Measurements from ENCODE around the gene C16orf90.
"Not testable (repeated sequence)": the region's sequence is repeated elsewhere in the genome, so short reads cannot be mapped to it uniquely, and the experiment has no call there.

The C16orf90 gene

DNA sequence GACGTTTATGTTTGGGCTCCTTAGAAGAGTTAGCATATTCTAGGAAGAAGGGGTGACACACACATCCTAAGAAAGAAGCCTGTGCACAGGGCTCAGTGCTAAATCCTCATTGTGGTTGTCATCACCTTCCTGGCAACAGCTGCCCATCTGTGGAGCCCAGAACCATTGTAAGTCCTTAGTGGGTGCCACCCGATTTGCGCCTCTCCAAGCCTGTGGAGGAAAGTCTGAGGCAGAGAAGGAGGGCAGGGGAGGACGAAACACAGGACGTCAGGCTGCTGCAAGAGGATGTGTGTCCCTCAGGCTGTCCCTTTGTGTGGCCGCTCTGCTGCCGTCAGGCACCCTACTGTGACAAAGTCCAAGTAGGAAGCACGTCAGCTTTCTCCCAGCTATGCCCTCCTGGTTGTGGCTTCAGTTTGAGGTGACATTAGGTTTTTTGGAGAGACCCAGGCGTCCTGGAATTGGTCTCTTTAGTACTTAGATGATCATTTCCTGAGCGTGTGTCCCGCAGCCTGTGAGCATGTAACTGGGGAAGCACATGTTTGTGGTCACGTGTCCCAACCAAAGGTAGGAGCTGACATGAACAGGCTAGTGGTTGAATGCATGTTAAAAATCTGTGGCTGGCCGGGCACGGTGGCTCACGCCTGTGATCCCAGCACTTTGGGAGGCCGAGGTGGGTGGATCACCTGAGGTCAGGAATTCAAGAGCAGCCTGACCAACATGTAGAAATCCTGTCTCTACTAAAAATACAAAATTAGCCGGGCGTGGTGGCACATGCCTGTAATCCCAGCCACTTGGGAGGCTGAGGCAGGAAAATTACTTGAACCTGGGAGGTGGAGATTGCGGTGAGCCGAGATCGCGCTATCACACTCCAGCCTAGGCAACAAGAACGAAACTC, 16.2 kb upstream of the C16orf90 start:
- no peak for DNase-seq

DNA sequence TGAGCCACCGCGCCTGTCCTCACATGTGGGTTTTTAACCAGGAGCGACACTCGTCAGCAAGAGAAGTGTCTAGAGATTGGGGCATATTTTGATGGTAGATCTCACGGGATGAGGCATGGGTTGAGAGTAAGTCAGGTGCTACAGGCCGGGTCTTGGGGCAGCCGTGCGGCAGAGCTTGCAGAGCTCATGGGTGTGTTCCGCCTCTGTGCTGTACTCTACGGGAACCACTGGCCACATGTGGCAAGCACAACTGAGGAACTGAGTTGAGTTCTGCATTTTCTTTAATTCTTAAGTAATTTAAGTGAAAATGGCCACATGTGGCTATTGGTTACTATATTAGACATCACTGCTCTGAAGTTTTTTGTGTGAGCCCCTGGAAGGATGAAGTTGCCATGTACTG, 15.1 kb upstream of the C16orf90 start:
- no peak for DNase-seq

DNA sequence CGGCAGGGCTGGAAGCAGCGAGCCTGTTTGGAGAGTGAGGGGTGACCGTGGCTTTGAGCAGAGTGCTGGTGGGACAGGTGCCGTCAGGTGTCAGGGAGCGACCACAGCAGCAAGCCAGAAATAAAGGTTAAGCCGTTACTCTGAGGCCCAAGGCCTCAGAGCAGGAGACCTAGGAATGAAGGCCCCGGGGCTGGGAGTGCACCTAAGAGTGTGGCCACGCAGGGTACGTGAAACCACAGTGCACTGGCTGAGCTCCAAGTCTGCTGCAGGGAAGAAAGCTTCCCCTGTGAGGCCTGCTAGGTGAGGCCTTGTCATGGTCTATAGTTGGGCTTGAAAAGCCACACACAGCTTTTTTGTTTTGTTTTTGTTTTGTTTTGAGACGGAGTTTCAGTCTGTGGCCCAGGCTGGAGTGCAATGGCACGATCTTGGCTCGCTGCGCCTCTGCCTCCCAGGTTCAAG, 14.2 kb upstream of the C16orf90 start:
- DNase-seq = peak; percentile 57 to 79 (median 72)

DNA sequence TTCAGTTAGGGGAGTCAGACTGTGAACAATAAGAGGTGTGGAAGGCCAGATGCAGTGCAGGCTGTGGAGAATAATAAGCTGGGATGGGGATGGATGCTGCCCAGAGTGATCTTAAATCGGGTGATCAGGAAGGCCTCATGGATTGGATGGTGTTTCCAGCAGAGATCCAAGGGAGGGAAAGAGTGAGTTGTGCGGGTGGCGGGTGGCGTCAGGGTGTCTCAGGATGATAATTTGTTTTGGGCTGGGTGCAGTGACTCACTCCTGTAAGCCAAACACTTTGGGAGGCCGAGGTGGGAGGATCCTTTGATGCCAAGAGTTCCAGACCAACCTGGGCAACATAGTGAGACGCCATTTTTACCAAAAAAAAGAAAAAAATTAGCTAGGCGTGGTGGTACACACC, 13.4 kb upstream of the C16orf90 start:
- no peak for DNase-seq

DNA sequence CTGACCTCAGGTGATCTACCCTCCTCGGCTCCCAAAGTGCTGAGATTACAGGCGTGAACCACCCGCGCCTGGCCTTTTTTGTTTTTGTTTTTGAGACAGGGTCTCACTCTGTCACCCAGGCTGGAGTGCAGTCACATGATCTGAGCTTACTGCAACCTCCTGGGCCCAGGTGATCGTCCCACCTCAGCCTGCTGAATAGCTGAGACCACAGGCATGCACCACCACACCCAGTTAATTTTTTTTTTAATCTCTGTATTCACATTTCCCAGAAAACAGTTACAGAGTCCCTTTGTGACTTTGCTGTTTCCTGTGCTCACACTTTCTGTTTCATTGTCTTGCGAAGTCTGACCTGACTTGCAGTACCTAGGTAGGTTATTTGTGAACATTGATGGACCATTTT, 8.2 kb upstream of the C16orf90 start:
- peak; percentile 7 to 78 (median 44) for DNase-seq

DNA sequence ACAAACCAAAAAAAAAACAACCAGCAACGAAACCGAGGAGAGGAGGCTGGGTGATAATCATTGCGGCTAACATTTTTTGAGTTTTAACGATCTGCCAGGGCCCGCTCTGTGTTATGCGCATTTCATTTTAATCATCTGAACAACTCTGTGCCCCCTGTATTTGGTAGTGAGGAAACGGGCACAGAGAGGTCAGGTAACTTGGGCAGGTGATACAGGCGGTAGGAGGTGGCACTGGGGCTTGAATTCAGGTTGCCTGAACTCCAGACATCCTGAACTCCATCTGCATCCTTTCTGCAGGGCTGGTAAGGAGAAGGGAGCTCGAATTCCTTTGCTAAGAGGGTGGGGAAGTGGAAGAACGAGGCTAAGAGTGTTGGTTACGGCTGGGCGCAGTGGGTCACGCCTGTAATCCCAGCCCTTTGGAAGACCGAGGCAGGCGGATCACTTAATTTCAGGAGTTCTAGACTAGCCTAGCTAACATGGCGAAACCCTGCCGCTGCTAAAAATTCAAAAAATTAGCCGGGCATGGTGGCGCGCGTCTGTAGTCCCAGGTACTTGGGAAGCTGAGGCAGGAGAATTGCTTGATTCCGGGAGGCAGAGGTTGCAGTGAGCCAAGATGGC, 6.6 kb upstream of the C16orf90 start:
- DNase-seq = no peak

DNA sequence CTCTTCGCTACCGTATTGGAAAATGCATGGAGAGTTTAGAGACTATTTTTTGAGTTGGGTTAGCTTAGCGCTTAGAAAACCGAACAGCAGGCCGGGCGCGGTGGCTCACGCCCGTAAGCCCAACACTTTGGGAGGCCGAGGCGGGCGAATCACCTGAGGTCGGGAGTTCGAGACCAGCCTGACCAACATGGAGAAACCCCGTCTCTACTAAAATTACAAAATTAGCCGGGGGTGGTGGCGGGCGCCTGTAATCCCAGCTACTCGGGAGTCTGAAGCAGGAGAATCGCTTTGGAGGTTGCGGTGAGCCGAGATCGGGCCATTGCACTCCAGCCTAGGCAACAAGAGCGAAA, 6.1 kb upstream of the C16orf90 start:
- DNase-seq = not testable (repeated sequence)

DNA sequence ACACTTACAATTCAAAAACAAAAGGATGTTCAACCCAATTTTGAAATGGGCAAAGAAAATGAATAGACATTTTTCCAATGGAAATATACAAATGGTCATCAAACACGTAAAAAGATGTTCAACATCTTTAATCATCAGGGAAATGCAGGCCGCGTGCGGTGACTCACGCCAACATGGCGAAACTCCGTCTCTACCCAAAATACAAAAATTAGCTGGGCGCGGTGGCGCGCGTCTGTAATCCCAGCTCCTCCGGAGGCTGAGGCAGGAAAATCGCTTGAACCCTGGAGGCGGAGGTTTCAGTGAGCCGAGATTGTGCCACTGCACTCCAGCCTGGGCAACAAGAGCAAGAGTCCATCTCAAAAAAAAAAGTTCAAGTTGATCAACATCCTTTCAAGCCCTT, 3.7 kb upstream of the C16orf90 start:
- no peak for DNase-seq

DNA sequence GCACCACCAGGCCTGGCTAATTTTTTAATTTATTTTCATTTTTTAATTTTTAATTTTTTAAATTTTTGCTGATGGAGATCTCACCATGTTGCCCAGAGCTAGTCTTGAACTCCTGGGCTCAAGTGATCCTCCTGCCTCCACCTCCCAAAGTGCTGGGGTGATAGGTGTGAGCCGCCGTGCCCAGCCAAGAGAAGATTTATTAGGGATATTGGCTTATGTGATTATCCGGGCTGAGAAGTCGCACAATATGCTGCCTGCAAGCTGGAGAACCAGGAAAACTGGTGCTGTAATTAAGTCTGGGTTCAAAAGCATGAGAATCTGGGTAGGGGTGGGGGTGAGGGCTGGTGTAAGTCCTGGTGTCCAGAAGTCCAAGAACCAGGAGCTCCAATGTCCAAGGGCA, 2.5 kb upstream of the C16orf90 start:
- no peak for DNase-seq

DNA sequence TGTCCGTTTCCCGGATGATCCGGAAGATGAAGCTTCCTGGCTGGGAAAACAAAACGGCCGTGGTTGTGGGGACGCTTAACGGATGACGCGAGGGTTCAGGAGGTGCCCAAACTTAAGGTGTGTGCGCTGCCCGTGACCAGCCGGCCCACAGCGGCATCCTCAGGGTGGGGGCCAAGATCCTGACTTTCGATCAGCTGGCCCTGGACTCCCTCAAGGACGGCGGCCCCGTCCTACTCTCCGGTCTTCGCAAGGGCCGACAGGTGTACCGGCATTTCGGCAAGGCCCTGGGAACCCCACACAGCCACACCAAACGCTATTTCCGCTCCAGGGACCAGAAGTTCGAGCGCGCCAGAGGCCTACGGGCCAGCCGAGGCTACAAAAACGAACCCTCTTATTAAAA, 1.1 kb upstream of the C16orf90 start:
- DNase-seq = no peak

DNA sequence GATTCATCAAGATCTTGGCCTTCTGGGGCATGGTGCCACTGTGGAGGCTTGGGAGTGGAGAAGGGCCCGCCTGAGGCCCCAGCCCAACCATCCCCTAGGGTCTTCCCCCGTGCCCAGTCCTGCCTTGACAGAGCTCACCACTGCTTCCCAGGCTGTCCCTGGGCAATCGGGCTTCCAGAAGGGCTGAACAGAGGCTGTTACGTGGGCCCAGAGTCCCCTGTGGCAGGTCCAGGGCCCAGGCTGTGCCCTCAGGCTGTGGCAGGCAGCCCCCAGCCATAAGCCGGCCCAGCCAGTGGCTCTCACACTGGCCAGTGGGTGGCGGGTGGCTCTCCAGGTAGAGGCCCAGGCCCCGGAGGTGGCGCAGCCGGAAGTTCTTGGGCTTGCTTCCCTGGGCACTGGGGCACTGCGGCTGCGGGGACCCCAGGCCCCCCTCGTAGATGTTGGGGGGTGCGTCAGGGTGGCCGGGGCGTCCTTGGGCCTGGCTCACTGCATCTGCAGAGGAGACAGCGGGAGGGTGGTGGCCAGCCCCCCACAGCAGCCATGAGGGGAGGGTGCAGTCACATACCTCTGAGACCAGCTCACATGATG, 809 bp downstream of the C16orf90 start:
- DNase-seq = no peak

DNA sequence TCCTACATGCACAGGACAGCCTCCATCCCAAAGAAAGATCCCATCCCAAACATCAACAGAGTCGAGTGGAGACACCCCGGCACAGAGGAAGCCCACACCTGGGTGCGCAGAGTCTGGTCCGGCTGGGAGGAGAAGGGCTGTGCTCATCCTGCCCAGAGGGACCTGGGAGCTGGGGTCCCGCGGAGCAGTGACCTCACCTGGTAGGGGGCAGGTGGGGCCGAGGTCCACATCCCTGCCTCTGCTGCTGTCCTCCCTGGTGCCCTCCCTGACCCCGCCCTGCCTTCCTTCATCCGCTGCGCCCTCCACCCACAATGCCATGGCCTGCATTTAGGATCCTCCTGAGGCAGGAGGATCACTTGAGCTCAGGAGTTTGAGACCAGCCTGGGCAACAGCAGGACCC, 2.9 kb downstream of the C16orf90 start:
- DNase-seq = no peak

DNA sequence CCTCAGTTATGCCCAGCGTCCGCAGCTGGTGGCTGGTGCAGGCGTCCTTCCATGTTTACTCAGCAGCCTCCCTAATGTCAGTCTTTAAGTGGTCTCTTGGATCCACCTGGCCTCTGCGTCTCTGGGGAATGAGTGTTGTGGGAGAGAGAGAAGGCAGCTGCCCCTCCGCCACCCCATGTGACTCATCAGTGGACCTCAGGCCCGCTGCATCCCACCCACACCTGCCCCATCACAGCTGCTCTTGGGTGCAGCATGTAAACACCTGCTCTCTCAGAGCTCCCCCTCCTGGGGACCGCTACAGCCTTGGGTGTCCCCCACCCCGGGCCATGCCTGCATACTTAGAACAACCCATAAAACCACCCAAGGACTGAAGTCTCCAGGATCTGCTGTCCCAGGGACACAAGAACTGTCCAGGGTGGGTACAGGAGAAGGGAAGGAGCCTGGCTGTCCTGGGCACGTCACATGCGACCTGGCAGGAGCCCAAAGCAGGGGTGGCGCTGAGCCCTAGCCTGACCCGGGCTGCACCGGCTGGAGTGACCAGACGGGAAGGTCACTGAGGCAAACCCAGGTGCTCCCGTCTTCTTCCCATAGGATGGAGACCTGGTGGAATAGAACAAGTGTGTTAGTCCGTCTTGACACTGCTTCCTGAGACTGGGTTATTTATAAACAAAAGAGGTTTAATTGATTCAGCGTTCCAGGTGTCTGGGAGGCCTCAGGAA, 4.2 kb downstream of the C16orf90 start:
- DNase-seq = no peak

DNA sequence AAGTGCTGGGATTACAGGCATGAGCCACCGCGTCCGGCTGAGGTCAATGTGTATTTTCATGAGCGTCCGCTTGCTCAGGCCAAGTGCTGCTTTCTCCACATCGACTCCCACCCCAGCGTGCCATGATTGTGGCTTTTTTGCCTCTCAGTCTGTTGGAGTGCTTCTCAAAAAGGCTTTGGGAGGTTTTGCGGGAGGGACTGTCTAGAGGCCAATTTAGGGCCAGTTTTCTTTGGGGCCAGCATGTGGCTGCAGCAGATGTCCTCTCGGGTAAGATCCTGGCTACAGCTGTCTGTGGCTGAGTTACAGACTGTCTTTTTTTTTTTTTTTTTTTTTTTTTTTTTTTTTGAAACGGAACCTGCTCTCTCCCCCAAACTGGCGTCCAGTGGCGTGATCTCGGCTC, 6.5 kb downstream of the C16orf90 start:
- no peak for DNase-seq

DNA sequence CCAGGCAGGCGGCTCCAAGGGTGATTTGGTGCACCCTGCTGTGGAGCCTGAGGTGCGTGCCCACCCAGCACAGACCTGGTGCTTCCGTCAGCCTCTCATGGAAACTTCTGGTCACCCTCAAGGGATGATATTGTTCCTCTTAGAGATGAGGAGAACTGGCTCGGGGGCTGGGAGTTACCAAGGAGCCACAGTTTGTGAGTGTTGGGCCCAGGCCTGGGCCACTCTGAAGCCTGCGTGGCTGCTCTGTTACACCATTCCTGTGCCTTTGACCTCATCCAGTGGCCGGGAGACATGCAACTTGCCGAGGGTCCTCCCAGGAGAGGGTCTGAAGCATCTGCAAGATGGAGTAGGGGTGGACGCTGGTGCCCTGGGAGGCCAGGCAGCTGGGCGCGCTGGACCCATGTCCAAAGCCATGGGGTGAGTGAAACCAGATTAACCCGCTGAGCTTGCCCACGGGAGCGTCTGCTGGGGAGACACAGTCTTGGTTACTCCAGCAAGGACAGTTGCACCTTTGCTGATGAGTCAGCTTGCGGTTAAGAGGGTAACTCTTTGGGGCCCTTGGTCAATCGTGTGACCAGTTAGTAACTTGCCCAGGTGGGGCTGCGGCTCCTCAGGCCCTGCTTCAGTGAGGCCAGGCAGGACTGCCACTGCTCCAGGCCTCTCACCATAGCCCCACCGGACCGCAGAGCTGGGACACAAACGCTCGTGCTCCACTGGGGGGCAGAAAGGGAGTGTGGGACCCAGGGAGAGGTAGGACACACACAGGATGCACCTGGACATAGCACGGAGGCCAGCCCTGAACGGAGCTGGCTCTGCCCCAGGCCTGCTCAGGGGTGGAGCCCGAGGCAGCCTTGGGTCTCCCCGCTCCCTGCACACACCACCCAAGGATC, 7.5 kb downstream of the C16orf90 start:
- DNase-seq = no peak

DNA sequence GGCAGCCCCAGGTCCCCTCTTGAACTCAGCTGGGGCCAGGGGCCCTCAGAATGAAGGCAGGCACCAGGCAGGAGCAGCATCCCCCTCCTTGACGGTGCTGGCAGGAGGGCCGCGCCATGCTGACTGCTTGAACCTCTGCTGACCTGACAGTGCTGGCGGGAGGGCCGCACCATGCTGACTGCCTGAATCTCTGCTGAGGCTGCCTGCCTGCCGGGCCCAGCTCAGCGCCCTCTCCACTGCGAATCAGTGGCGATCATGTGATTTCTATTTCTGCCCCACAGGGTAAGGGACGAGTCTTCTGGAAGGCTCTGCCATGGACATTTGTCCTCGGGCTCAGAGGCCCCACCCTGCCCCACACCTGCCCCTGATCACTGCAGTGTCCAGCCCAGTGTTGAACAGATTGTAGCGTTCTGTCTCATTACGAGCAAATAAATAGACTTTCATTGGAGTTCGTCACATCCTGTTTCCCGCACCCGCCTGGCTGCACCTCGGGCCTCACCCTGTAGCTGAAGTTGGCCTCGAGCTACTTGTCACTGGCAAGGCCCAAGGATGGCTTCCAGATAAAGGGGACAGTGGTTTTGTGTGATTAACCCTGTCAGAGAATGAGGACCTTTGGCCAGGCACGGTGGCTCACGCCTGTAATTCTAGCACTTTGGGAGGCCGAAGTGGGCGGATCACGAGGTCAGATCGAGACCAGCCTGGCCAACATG, 8.6 kb downstream of the C16orf90 start:
- DNase-seq = no peak

DNA sequence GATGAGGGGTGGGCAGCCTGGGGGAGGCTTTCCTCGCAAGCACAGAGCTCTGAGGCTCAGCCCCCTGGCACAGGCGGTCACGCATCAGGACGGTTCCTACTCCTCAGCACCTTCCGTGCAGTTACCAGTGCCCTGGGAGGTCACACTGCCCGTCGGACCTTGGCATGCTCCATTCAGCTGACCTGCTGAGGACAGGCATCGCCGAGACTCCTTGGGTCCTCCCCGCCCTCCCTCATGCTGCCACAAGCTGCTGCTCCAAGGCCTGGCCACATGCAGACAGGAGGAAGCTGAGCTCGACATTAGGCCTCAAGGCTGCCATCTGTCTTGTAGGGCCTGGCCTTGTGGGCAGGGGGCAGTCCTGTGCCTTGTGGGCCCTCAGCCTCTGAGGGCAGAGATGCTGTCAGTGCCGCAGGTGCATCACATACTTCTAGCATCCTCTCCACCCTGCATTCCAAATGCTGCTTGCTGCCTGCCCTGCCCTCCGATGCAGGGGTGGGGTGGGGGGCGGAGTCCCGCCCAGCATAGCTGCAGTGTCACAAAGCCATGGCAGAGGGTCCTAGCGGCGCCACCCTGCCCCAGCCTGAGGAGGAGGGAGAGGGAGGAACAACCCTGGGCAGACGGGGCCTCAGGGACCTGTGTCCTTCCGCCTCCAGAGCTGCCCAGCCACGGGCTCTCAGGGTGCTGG, 9.3 kb downstream of the C16orf90 start:
- DNase-seq = no peak

DNA sequence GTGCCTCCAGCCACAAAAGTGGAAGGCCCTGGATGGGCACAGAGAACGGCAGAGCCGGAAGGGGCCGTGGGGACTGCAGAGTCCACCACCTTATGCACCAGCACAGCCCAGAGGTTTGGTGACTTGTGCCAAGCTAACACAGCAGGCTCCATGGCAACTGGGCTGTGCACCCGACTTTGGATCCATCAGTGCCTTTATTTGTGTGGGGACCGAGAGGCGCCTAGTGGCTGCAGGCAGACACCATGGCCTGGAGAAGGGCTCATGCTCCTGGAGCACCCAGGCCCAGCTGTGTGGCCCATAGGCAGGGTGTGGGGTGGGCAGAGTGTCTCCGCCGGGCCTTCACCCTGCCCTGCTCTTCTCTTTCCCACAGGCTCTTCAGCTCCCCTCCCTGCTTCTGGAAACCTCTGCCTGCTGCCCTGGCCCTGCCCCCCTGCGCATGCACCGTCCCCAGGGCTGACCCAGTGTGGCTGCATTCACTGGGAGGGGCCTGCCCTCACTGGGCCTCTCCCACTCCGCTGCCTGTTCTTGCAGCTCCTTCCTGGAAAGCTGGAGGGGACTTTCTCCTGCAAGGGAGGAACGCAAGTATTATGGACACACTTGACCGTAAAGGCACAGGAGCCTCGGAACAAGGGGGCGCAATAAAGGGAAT, 10.1 kb downstream of the C16orf90 start:
- DNase-seq = no peak

DNA sequence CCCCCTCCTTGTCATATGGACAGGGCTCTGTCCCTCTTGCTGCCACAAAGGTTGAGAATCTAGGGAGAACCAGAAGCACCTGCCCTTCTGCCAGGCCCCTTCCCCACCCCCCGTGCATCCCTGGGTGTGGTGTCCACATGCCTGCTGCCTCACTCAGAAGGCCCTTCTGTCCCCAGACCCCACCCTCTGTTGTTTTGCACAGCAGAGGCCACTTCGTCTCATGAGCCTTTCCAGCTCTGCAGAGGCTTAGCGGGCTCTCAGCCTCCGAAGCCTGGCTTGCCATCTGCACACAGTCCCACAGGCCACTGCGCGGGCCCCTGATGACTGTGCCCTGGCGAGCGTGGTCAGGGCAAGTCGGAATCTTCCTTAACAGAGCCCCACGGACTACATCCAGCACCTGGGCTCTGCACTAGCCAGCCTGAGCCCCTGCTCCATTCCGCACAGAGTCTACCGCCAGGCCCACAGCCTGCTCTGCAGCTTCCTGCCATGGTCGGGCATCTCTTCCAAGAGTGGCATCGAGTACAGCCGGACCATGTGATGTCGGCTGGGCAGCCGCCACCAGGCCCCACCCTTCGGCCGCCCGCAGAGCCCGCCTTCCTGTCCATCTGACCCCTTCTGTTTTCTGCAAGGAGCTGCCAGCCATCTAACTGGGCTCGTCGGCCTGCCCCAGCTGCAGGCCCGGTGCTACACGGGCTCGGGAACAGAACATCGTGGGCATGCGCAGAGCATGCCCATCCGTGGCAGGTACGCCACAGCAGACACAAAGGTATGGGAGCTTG, 10.8 kb downstream of the C16orf90 start:
- DNase-seq = no peak

Measured in stimulated activated naive CD4-positive, alpha-beta T cell (primary cell).